GM10266 (cell line): ENCODE measurements around the gene ACOT4.
A peak's percentile ranks its signal among the peaks of the same experiment; 100 is the strongest.
"Not testable (repeated sequence)": the region's sequence is repeated elsewhere in the genome, so short reads cannot be mapped to it uniquely, and the experiment has no call there.

Experiments
- DNase-seq: peaks from one replicate; pipeline ENCODE4 v3.0.0; 2012; ENCODE audit errors: extremely low spot score
- TF ChIP-seq, protein P1 (sequence below): IDR thresholded peaks from 2 replicates; pipeline ENCODE4 v1.5.1; 2012; ENCODE audit warnings: mild to moderate bottlenecking, low read depth; ENCODE audit not compliant: control insufficient read depth, insufficient read depth; ENCODE audit errors: missing control alignments

ACOT4 gene

GRCh38 chr14:73625706-73626105 lies 34.0 kb downstream of the ACOT4 start:
- TF ChIP-seq, protein P1, sequence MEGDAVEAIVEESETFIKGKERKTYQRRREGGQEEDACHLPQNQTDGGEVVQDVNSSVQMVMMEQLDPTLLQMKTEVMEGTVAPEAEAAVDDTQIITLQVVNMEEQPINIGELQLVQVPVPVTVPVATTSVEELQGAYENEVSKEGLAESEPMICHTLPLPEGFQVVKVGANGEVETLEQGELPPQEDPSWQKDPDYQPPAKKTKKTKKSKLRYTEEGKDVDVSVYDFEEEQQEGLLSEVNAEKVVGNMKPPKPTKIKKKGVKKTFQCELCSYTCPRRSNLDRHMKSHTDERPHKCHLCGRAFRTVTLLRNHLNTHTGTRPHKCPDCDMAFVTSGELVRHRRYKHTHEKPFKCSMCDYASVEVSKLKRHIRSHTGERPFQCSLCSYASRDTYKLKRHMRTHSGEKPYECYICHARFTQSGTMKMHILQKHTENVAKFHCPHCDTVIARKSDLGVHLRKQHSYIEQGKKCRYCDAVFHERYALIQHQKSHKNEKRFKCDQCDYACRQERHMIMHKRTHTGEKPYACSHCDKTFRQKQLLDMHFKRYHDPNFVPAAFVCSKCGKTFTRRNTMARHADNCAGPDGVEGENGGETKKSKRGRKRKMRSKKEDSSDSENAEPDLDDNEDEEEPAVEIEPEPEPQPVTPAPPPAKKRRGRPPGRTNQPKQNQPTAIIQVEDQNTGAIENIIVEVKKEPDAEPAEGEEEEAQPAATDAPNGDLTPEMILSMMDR, result no peak
- DNase-seq, result no peak

DNA sequence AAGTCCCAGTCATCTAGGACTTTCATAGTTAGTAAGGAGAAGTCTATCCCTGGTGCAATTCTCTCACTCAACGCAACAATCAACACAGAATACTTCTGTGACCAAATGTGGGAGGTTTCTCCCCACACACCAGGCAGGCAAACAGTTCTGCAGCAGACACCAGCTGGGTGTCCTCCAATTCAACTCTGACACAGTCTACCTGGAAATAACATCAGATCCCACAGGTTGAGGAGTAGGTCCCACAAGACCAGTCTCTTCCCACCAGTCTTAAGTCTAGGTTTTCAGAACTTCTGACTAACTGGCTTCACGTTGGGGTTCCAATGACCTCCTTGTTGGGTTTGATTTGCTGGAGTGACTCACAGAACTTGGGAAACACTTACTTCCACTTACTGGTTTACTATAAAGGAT lies 35.5 kb downstream of the ACOT4 start:
- DNase-seq, result no peak
- TF ChIP-seq, protein P1, result no peak

DNA sequence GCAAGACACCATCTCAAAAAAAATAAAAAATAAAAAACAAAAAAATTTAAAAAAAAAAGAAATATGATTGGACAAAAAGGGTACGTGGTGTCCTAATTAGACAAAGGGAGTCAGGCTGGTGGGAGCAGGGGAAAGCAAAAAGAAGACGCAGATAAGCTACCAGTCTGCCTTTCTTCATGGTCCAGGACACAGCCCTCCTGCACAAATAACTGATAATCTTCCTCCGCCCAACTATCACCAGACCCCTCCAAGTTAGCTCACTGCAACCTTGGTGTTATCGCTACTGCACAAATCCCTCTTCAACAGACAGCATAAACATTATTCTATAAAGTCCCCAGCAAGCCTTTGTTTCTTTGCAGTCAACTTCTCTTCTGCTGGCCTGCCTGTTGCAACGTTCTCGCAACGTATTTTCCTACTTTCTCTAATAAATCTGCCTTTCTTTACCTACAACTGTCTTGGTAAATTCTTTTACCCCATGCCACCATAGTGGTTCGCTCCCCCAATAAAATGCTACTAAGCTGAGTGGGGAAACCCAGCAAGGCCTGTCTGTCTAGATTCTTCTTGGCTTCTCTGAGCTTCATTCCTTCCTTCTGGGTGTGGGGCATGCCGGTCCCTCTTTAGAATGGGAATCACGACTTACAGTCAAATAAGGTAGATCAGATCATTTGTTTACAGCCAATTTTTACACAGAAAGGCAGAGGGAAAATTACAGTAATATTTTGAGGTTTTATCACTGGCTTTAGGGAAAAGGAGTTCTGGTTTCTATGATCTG lies 38.5 kb downstream of the ACOT4 start:
- TF ChIP-seq, protein P1, result no peak
- DNase-seq, result no peak

GRCh38 chr14:73633116-73634010 lies 41.7 kb downstream of the ACOT4 start:
- peak; percentile 80 for DNase-seq
- TF ChIP-seq, protein P1, result peak; percentile 85

- no peak for DNase-seq
- TF ChIP-seq, protein P1, result peak; percentile 46
Measured at GRCh38 chr14:73634011-73634833, 42.5 kb downstream of the ACOT4 start.

- DNase-seq, result not testable (repeated sequence)
Measured at GRCh38 chr14:73636355-73636754, 44.7 kb downstream of the ACOT4 start.

GRCh38 chr14:73637830-73638229 lies 46.2 kb downstream of the ACOT4 start:
- TF ChIP-seq, protein P1, result no peak

More at GRCh38 chr14:73637830-73638229, 46.2 kb downstream of the ACOT4 start:
- DNase-seq, result no peak
